Measurements from ENCODE around the gene PTPN14.

- TF ChIP-seq CTCF (IDR thresholded peaks at IDR 0.05): no peak
- TF ChIP-seq POLR2AphosphoS5 (IDR thresholded peaks at IDR 0.05; ENCODE audit: low read depth, low read length): no peak
Observed at GRCh38 chr1:214582289-214582891, 31.0 kb upstream of the PTPN14 start.

Data from Panc1 (cell line).